ENCODE results near the gene ANOS1.
A peak's percentile ranks its signal among the peaks of the same experiment; 100 is the strongest.
"Not testable (repeated sequence)": the region's sequence is repeated elsewhere in the genome, so short reads cannot be mapped to it uniquely, and the experiment has no call there.

Gene ANOS1, protein sequence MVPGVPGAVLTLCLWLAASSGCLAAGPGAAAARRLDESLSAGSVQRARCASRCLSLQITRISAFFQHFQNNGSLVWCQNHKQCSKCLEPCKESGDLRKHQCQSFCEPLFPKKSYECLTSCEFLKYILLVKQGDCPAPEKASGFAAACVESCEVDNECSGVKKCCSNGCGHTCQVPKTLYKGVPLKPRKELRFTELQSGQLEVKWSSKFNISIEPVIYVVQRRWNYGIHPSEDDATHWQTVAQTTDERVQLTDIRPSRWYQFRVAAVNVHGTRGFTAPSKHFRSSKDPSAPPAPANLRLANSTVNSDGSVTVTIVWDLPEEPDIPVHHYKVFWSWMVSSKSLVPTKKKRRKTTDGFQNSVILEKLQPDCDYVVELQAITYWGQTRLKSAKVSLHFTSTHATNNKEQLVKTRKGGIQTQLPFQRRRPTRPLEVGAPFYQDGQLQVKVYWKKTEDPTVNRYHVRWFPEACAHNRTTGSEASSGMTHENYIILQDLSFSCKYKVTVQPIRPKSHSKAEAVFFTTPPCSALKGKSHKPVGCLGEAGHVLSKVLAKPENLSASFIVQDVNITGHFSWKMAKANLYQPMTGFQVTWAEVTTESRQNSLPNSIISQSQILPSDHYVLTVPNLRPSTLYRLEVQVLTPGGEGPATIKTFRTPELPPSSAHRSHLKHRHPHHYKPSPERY

DNA sequence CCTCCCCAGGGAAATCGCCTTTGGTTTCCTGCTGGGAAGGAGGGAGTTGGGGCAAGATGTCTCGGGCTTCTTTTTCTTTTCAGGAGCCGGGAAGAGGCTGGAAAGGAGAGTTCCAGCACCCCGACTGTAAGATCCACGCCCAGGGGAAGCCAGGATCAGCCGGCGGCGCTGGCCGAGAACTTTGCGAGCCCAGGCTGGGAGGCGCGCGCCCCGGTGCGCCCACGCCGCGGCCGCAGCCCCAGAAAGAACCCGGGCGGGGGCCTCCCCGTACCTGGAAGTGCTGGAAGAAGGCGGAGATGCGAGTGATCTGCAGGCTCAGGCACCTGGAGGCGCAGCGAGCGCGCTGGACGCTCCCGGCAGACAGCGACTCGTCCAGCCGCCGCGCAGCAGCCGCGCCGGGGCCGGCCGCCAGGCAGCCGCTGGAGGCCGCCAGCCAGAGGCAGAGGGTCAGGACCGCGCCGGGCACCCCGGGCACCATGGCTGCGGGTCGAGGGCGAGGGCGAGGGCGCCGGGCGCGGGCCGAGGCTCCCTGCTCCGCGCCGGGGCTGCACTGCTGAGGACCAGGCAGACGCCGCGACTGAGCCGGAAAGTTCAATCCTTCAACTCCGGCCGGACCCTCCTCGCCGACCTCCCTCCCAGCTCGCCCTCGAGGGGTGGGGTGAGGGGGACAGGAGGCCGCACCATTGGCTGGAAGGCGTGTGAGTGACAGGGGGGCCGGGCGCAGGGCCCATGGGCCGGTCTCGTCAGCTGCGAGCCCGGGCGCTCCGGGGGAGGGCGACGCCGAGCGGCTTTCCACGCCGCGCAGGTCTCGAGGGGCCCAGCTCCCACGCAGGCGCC, at the start of gene ANOS1:
Gene ANOS1, minus strand, starts transcription at position 579 of the 837 bp plus-strand sequence. Its CDS starts 101 bp downstream, at position 478.
- no peak for DNase-seq (ENCODE audit: low read depth)

DNA sequence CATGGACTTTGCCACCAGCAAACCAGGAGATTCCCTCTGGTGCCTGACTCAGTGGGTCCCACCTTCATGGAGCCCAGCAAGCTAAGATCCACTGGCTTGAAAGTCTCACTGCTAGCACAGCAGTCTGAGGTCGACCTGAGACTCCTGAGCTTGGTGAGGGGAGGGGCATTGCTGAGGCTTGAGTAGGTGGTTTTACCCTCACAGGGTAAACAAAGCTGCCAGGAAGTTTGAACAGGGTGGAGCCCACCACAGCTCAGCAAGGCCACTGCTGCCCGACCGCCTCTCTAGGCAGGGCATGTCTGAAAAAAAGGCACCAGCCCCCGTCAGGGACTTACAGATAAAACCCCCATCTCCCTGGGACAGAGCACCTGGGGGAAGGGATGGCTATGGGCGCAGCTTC, 41.2 kb upstream of the ANOS1 start:
- DNase-seq (ENCODE audit: low read depth), result no peak

DNA sequence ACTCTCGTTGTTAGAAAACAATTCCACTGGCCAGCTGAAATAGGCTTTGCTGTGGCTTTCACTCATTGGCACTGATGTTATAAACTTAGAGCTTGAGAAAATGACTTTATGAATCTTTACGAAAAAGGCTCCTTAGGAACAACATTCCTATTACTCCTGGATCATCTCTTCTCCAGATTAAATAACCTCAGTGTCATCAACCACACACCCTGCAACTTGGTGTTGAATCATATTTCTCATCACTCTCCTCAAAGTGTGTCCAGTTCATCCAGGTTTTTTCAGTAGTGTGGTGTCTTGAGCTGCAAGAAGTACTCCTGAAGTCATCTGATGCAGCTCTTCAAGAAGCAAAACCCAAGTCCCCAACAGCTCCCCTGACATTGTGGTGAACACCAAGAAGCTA, 28.1 kb upstream of the ANOS1 start:
- DNase-seq (ENCODE audit: low read depth), result no peak

DNA sequence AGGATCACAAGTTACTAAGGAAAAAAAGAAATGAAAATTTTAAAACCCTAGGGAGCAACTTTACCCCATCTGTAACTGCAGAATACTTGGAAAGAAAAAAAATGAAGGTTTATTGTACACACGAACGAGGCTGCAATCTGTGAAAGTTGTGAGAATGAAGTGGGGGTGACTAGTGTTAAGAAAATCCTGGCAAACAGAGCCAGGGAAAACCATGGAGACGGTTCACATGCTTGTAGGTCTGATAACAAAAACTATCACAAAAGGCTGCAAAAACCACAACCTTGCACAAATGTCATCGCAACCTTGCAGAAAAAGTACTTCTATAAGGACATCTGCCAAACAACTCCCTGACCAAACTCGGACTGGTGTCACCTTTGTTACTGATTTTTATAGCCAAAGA, 26.8 kb upstream of the ANOS1 start:
- not testable (repeated sequence) for DNase-seq (ENCODE audit: low read depth)

DNA sequence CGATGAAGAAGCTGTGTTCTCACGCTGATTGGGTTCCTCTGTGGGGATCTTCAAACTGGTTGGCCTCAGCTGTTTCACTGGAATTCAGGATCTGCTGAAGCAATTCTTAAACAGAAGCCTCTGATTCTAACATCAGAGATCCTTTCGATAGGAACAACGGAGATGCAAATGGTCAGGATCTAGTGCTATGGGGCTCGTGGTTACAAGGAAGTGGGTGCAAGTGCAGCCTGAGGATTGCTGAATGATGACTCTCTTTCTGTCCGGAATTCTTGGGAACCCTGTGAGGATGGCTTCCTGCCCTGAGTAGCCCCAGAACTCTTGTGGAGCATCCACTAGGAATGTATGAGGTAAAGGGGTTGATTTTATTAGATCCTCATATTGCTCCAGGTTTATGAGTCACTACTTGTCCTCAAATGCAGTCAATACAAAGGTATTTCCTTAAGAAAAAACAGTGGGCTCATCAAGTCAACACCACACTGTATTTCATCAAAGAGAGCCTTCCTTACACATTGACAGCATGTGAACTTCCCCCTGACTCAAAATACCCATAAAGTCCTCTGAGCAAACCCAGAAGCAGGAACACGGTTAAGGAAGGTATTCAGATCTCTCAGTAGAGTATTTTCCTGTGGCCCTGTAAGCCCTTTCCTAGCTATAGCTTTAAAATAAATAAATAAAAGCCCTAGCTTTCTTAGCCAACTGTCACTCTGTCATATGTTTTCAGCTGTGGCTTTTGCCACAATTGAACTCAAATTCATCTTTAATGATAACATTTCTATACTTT, 25.9 kb upstream of the ANOS1 start:
- DNase-seq (ENCODE audit: low read depth), result not testable (repeated sequence)

DNA sequence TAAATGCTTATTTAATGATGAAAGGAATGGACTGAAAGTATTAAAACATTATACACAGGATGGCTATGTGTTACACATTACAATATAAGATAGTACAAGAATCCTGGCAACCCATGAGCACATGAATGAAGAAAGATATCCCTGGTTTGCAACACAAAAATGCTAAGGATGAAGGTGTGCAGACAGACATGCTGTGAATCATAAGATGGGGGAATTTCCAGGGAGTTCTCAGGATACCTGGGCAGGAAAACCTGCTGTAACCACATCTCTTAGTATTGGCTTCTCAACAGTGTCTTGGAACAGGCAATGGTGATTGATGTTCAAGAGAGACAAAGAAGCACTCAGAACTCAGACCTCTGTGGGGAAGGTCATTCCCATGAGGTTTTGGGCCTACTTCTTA, 23.9 kb upstream of the ANOS1 start:
- DNase-seq (ENCODE audit: low read depth), result no peak

DNA sequence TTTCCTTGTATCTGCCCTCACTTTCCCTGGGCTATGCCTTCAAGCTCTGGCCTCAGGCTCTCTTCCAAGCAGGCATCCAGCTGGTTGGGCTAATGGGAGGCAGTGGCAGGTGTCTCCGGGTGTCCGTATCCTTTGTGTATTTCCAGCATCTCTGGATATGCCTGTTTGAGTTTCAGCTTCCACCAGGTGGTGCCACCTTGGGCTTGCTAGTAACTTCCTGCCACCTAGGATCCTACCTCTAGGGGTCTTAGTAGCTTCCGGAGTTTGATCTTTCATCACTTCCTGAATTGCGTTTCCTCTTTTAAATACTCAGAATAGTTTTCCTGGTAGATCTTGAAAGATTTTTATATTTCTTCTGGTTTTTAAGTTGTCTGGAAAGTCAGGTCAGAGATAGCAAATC, 23.2 kb upstream of the ANOS1 start:
- DNase-seq (ENCODE audit: low read depth), result no peak

DNA sequence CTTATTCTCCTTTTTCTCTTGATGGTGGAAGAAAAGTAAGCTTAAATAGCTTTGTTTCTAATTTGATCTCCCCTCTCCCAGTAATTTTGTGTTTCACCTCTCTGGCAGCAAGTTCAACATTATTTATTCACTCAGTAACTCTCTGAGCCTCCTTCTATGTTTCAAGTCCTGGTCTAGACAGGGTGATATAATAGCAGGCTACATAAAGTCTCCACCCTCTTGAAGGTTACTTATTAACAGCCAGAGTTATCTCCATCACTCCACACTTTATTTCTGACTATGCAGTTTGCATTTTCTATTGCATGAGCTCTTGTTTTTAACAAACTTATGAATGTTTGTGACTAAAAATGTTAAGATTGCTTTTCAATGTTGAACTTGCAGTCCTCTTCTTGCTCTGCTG, 17.8 kb upstream of the ANOS1 start:
- no peak for DNase-seq (ENCODE audit: low read depth)

DNA sequence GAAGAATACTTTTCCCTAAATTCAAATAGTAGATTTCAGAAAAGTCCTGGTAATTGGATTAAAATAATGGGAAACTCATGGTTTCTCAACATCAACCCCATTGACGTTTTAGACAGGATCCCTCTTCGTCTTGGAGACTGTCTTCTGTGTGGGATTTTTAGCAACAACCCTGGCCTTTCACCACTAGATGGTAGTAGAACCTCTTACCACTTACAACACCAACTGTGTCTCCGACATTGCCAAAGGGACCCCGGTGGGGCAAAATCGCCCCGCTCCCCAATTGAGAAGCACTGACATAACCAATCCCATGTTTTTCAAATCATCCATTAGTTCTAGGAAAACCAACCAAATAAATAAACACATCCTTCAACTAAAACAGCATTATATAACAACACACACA, 16.9 kb upstream of the ANOS1 start:
- DNase-seq (ENCODE audit: low read depth), result no peak

DNA sequence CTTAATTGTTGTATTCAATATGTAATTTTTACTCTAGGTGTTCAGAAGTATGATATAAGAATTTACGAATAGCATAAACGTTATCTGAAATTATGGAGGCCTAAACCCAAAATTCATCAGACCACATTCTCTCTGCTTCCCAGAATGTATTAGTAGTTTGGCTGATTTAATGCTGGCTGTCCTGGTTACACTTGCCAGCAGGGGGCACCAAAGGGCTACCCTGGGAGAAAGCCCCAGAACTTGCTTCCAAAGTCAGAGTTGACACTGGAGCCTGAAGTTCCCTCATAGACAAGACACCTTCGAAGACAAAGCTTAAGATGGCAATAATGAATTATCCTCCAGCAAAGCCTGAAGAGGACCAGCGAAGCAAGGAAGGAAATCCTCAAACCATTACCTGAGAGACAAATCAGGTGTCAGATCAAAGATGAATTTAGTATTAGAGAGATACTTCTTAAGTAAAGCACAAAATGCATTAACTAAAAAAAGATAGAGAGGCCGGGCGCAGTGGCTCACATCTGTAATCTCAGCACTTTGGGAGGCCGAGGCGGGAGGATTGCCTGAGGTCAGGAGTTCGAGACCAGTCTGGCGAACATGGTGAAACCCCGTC, 11.3 kb upstream of the ANOS1 start:
- DNase-seq (ENCODE audit: low read depth), result peak; percentile 58

DNA sequence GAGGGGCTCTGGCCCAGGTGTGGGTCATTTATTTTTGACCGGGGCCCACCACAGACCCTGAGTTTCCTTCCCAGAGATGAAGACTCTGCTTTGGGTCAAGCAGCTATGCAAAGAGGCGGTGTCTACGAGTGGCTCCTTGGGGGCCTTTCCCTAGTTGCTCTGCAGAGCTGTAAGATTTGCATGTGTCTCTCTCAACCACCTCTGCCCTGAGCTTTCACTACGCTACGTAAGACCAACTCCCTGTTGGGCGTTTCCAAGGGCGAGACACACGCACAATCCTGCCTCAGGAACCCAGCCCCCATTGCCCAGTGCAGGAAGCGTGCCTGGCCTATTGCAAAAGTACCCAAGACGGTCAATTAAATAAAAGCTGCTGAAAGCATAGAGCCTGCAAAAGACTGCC, 10.0 kb upstream of the ANOS1 start:
- DNase-seq (ENCODE audit: low read depth), result no peak

DNA sequence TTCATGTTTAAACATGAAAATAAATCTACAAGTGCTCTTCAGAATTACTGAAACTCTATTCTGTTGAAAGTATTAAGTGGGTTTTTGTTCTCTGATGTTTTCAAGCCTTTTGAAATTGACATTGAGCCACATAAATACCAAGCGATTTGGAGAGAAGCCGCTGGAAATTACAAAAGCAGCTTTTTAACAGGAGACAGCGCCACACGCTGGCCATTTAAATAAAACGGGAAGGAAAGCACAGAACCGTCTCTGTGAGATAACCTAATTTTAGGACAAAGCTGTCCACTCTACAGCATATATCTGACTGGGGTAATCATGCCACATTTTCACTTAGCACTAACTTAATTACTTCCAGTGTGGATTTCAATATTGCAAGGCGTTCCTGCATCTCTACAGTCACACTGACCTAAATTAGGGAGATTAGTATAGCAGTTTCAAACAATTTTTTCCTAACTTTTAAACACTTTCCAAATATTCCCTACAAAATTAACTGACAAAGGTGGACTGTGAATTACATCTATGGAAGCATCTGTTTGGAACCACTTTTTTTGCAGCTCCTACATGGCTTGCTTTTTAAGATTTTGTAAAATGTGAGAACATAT, 6.8 kb upstream of the ANOS1 start:
- DNase-seq (ENCODE audit: low read depth), result no peak

DNA sequence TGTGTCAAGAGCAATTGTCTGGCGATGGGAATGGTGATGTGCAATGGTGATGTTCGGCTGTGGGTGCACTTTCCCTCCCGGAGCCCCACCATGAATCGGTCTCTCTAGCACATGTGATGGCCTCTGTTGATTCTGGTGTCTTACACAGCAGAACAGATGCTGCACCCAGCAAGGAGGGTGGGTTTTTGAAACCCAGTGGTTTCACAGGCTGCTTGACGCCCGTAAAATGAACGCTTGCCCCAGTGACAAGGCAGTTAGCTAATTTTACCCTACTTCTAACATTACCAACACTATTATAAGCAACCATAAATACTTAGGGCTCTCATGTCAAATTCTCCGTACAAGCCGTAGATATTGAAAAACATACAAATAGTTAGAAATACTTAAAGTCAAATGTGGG, 5.9 kb upstream of the ANOS1 start:
- DNase-seq (ENCODE audit: low read depth), result no peak

DNA sequence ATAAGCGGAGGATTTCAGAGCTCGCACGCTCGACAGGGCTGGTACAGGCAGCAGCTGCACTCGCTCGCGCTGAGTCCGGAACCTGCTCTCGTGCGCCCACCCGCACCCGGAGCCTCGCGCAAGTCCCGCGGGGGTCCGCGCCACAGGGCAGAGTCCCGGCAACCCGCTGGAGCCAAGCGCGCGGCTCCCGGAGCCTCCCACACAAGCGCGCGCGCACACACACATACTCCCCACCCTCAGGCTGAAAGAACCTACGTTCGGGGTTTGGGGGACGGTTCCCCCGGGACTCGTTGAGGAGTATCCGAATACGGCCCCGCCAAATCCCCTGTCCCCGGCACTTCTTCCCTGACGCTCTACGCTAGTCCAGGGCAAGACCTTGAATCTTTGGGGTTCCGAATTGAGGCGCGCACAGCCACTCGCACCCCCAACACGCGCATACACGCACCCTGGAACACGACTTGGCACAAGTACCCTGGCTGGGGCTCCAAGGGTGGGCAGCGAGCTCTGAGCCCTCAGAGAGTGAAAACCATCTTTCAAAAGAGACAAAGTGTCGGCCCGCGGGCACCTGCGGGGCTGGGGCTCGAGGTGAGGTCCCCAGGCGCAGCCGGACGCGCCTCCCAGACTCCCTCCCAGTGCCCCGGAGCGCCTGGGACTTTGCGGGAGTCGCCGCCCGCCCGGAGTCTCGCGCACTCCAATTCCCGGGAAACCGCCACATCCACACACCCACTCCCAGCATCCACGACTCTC, 952 bp downstream of the ANOS1 start:
- no peak for DNase-seq (ENCODE audit: low read depth)

DNA sequence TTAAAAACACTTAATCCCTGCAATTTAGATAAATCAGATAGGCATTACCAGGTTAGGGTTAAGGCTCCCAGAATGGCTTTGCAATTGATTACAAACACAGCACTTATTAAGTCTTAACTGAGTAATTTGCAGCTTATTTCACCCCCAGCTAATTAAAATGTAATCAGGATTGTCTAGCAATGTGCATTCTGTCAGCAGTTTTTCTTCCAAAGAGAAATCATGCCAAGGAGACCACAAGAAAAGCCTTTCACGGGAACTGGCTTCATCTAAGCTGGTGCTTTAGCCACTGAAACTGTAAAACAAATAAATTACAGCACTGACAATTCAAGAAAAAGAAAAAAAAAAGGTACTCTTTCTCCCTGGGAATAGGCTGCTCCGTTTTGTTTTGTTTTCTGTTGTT, 2.1 kb downstream of the ANOS1 start:
- no peak for DNase-seq (ENCODE audit: low read depth)

DNA sequence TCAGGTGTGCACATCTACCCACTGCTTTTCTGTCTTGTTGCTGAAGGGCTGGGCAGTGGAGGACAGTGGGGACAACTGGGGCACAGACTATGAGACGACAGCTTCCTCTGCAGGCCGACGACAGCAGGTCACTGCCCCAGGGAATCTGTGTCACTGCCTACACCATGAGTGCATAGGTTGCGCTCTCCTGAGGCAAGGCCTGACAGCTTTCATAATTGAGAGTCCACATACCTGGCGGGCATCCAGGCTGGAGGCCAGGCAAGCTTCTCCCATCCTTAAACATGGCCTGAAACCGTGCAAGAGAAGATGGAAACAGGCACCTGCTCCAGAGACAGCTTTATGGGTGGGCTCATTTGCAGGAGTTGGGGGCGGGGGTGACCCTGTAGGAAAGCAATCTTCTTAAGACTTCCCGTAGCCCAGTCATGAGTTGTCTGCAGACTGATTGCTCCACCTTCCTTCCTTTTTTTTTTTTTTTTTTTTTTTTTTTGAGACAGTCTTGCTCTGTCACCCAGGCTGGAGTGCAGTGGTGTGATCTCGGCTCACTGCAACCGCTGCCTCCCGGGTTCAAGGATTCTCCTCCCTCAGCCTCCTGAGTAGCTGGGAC, 2.9 kb downstream of the ANOS1 start:
- no peak for DNase-seq (ENCODE audit: low read depth)

DNA sequence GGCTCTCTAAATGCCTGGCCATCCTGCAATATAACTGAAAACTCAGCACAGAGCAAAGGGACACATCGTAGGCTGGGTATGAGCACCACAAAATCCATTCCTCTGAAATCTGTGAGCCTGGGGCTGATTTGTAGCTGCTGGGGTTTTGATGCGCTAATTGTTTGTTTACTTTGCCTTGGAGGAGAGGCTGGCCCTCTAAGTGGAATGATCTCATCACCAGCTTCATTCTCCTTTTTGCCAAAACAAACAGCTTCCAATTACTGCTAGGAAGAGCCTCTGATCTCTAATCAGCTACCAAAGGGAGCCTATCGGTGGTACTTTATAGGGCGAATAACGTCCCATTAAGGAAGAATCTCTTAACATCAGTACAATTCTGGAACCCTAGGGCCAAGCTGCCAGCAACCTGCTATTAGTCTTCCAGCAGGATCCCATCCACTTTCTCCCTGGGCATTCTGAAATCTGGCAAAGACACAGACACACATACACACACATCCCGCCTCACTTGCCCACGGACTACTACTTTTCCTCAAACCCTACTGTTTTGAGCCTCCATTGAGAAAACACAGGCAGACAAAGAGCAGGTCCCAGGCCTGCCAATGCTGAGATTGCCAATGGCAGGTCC, 5.8 kb downstream of the ANOS1 start:
- DNase-seq (ENCODE audit: low read depth), result no peak

DNA sequence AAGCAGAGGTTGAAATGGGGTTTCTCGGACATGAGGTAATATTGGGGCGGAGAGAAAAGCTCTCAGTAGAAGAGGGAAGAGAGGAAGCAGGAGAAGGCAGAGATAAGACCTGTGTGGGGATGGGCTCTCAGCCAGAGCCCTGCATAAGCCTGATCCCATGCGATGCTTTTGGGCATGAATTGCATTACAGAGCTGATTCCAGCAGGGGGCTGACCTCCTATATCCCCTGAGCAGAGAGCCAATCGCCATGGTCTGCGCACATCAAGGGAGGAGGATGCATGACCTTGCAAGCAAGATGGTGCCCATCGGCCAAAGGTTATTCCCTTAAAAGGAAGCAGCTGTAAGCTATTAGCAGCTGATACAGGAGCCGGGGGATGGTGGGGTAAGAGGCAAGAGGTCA, 7.6 kb downstream of the ANOS1 start:
- no peak for DNase-seq (ENCODE audit: low read depth)

DNA sequence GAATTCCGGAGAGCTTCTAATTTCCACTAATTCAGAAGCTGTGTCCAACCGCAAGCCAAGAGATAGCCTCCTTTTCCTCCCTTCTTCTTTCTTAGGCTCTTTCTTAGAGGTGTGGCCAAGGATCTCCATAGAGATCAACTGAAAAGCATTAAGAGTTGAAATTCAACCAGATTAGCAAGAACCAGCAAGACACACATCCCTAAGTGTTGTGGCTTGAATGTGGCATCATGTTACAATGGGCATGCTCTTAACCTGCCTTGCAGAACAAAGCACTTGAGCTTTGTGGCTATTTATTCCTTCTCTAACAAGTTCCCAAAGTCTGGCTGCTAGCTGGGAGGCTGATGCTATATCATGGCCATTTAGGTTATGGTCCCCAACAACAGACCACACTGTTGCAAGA, 10.4 kb downstream of the ANOS1 start:
- no peak for DNase-seq (ENCODE audit: low read depth)

DNA sequence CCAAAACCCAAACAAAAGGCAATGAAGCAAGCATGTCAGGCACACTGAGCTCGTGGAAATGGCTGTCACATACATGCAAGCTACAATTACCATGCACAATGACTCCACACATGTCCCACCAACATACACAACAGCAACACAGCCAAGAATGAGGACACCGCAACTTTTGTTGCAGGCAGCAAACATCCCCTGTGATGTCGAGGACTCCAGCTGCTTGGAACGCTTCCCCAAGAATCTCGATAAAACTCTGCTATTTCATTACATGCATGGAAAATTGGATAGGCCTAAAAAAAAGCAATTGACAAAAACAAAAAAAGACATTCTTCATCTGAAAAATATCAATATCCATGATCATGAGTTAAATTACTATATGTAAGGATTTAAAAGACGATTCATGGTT, 11.8 kb downstream of the ANOS1 start:
- no peak for DNase-seq (ENCODE audit: low read depth)
